Neural cell (in vitro differentiated cells): ENCODE results near the gene DAZAP1. TPM values are rescaled to one million over a fixed set of nuclear protein-coding genes. Genes with fewer than 3 reads are reported as not detected.

ENCODE experiments used
- H2AFZ ChIP-seq: fragments of 200-600, 300-800 bp; sonication (generic), shearing (Covaris generic); 2 replicates; pipeline ENCODE4 v1.6.0; 2014; ENCODE audit warnings: low read depth, mild to moderate bottlenecking, antibody characterized with exemption, low read length, moderate library complexity
- H3F3A ChIP-seq: fragments of 200-600 bp; shearing (Covaris generic); 2 replicates; pipeline ENCODE4 v1.6.1; 2016; ENCODE audit warnings: mild to moderate bottlenecking, moderate library complexity, mixed read lengths, antibody characterized with exemption, low read length; ENCODE audit not compliant: insufficient read depth, poor library complexity, severe bottlenecking
- H3K27ac ChIP-seq: fragments of 200-600, 300-800 bp; sonication (generic), shearing (Covaris generic); 2 replicates; pipeline ENCODE4 v1.5.1; 2014; ENCODE audit warnings: mild to moderate bottlenecking, low read length, moderate library complexity
- H3K27me3 ChIP-seq: fragments of 300-800, 200-600 bp; sonication (generic), shearing (Covaris generic); 2 replicates; pipeline ENCODE4 v1.6.0; 2014; ENCODE audit warnings: mild to moderate bottlenecking, low read depth, low read length, moderate library complexity; ENCODE audit not compliant: insufficient read depth
- H3K36me3 ChIP-seq: fragments of 300-800, 200-600 bp; sonication (generic), shearing (Covaris generic); 2 replicates; pipeline ENCODE4 v1.5.1; 2014; ENCODE audit warnings: mild to moderate bottlenecking, antibody characterized with exemption, low read length, moderate library complexity; ENCODE audit not compliant: insufficient read depth
- H3K4me2 ChIP-seq: fragments of 300-800, 200-600 bp; sonication (generic), shearing (Covaris generic); 2 replicates; pipeline ENCODE4 v1.6.0; 2014; ENCODE audit warnings: mild to moderate bottlenecking, low read length
- H3K4me3 ChIP-seq: fragments of 300-800, 200-600 bp; sonication (generic), shearing (Covaris generic); 2 replicates; pipeline ENCODE4 v1.5.1; 2014; ENCODE audit warnings: mild to moderate bottlenecking, low read length, moderate library complexity
- H3K79me2 ChIP-seq: fragments of 200-600 bp; shearing (Covaris generic); replicated peaks from 2 replicates; pipeline ENCODE4 v1.6.0; 2014; ENCODE audit warnings: mild to moderate bottlenecking, low read length, moderate library complexity; ENCODE audit not compliant: insufficient read depth
- H3K9ac ChIP-seq: fragments of 300-800, 200-600 bp; sonication (generic), shearing (Covaris generic); 2 replicates; pipeline ENCODE4 v1.6.1; 2016; ENCODE audit warnings: mild to moderate bottlenecking, low read length, mixed read lengths
- H3K9me2 ChIP-seq: fragments of 200-600 bp; shearing (Covaris generic); 2 replicates; pipeline ENCODE4 v1.6.1; 2016; ENCODE audit warnings: mild to moderate bottlenecking, low read length, mixed read lengths; ENCODE audit not compliant: insufficient read depth
- H3K9me3 ChIP-seq: fragments of 200-600, 300-800 bp; sonication (generic), shearing (Covaris generic); 2 replicates; pipeline ENCODE4 v1.6.1; 2016; ENCODE audit warnings: mild to moderate bottlenecking, mixed run types, low read length, moderate library complexity, mixed read lengths
- H4K20me1 ChIP-seq: fragments of 200-600 bp; shearing (Covaris generic); 2 replicates; pipeline ENCODE4 v1.6.1; 2016; ENCODE audit warnings: mild to moderate bottlenecking, mixed run types; ENCODE audit not compliant: insufficient read depth
- EP300 ChIP-seq: fragments of 450-650 bp; conservative IDR thresholded peaks from 2 replicates; pipeline ENCODE4 v1.6.1; 2014; ENCODE audit warnings: antibody characterized with exemption, mild to moderate bottlenecking, moderate library complexity; ENCODE audit not compliant: poor library complexity, severe bottlenecking
- EZH2 ChIP-seq: fragments of 200-600, 300-800 bp; shearing (Covaris generic), sonication (generic); IDR thresholded peaks from 2 replicates; pipeline ENCODE4 v1.6.1; 2014; ENCODE audit warnings: antibody characterized with exemption, low read length, borderline replicate concordance, mild to moderate bottlenecking; ENCODE audit not compliant: insufficient read depth, poor library complexity, severe bottlenecking
- MXI1 ChIP-seq: fragments of 450-650 bp; conservative IDR thresholded peaks from 2 replicates; pipeline ENCODE4 v1.6.1; 2014; ENCODE audit warnings: antibody characterized with exemption, mild to moderate bottlenecking; ENCODE audit not compliant: poor library complexity, severe bottlenecking
- POLR2AphosphoS5 ChIP-seq: IDR thresholded peaks from 2 replicates; pipeline ENCODE4 v1.6.1; 2012
- RAD21 ChIP-seq: fragments of 450-650 bp; conservative IDR thresholded peaks from 2 replicates; pipeline ENCODE4 v1.6.1; 2014; ENCODE audit warnings: antibody characterized with exemption, mild to moderate bottlenecking, moderate library complexity
- REST ChIP-seq: IDR thresholded peaks from 2 replicates; pipeline ENCODE4 v1.6.1; 2012; ENCODE audit warnings: borderline replicate concordance
- SMC3 ChIP-seq: fragments of 450-650 bp; conservative IDR thresholded peaks from 2 replicates; pipeline ENCODE4 v1.6.1; 2014; ENCODE audit warnings: antibody characterized with exemption, mild to moderate bottlenecking, moderate library complexity; ENCODE audit not compliant: poor library complexity
- TAF1 ChIP-seq: IDR thresholded peaks from 2 replicates; pipeline ENCODE4 v1.6.1; 2012; ENCODE audit warnings: low read depth
- polyA plus RNA-seq: library from polyadenylated mRNA; depleted of rRNA; stranded (reverse); fragments of >200 nt; gene quantifications from 2 replicates; pipeline ENCODE4 v1.2.3, GENCODE V29; 2014
- TF ChIP-seq, protein P1 (sequence below): fragments of 450-650 bp; IDR thresholded peaks from 2 replicates; pipeline ENCODE4 v1.5.1; 2014; ENCODE audit warnings: antibody characterized with exemption, mild to moderate bottlenecking, moderate library complexity; ENCODE audit not compliant: poor library complexity, severe bottlenecking

The DAZAP1 gene
- polyA plus RNA-seq, 1 donor from 2014 or later: 60.5 TPM

- Histone ChIP-seq H3K9me3 (no peaks in the 10 kb centered on the region), H3K27me3 (no peaks in the 10 kb centered on the region), H2AFZ (no peak overlapping the region), H3K9me2 (no peaks in the 10 kb centered on the region), H3K4me3 (no peak overlapping the region), H3K9ac (no peak overlapping the region), H4K20me1 (no peaks in the 10 kb centered on the region), H3K79me2 (no peaks in the 10 kb centered on the region), H3F3A (no peaks in the 10 kb centered on the region), H3K27ac (no peak overlapping the region), H3K4me2 (no peak overlapping the region), H3K36me3 (no peaks in the 10 kb centered on the region)
- TF ChIP-seq EZH2: no peak
These were observed 15.0 kb upstream of the DAZAP1 start for GRCh38 chr19:1392407-1392806.

GRCh38 chr19:1392939-1393530 is 14.4 kb upstream of the DAZAP1 start:
- Histone ChIP-seq H3K79me2 (no peaks in the 10 kb centered on the region), H3K9me2 (no peaks in the 10 kb centered on the region), H3K4me2 (no peak overlapping the region), H3K9ac (no peak overlapping the region), H3K27me3 (no peaks in the 10 kb centered on the region), H2AFZ (no peak overlapping the region), H3K27ac (no peak overlapping the region), H3F3A (no peaks in the 10 kb centered on the region), H4K20me1 (no peaks in the 10 kb centered on the region), H3K36me3 (no peaks in the 10 kb centered on the region), H3K4me3 (no peak overlapping the region), H3K9me3 (no peaks in the 10 kb centered on the region)
- no peak for TF ChIP-seq SMC3
- no peak for TF ChIP-seq EP300
- TF ChIP-seq POLR2AphosphoS5: no peak

- Histone ChIP-seq H3K36me3 (no peaks in the 10 kb centered on the region), H3K79me2 (no peaks in the 10 kb centered on the region), H4K20me1 (no peaks in the 10 kb centered on the region), H2AFZ (no peak overlapping the region), H3K9me3 (no peaks in the 10 kb centered on the region), H3K4me3 (no peak overlapping the region), H3K9ac (no peak overlapping the region), H3K4me2 (no peak overlapping the region), H3K27me3 (no peaks in the 10 kb centered on the region), H3K27ac (no peak overlapping the region), H3K9me2 (no peaks in the 10 kb centered on the region), H3F3A (no peaks in the 10 kb centered on the region)
- TF ChIP-seq EP300: no peak
- no peak for TF ChIP-seq RAD21
- TF ChIP-seq TAF1: no peak
- TF ChIP-seq SMC3: no peak
- no peak for TF ChIP-seq EZH2
- no peak for TF ChIP-seq REST
- TF ChIP-seq POLR2AphosphoS5: no peak
- TF ChIP-seq, protein P1, sequence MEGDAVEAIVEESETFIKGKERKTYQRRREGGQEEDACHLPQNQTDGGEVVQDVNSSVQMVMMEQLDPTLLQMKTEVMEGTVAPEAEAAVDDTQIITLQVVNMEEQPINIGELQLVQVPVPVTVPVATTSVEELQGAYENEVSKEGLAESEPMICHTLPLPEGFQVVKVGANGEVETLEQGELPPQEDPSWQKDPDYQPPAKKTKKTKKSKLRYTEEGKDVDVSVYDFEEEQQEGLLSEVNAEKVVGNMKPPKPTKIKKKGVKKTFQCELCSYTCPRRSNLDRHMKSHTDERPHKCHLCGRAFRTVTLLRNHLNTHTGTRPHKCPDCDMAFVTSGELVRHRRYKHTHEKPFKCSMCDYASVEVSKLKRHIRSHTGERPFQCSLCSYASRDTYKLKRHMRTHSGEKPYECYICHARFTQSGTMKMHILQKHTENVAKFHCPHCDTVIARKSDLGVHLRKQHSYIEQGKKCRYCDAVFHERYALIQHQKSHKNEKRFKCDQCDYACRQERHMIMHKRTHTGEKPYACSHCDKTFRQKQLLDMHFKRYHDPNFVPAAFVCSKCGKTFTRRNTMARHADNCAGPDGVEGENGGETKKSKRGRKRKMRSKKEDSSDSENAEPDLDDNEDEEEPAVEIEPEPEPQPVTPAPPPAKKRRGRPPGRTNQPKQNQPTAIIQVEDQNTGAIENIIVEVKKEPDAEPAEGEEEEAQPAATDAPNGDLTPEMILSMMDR: no peak
- no peak for TF ChIP-seq MXI1
These were observed 13.5 kb upstream of the DAZAP1 start for GRCh38 chr19:1393841-1394240.
